HG02870 (cell line): ENCODE results near the gene DPYD.
A peak's percentile ranks its signal among the peaks of the same experiment; 100 is the strongest.

Experiments
- ATAC-seq: cut with Tn5 transposase; IDR thresholded peaks from one replicate; pipeline ENCODE4 v1.9.1; 2021; ENCODE audit warnings: mild to moderate bottlenecking, moderate library complexity; ENCODE audit not compliant: unreplicated experiment

DPYD gene

GRCh38 chr1:97792655-97793054, 128.2 kb downstream of the DPYD start:
- ATAC-seq = no peak

GRCh38 chr1:97791251-97791650, 129.6 kb downstream of the DPYD start:
- ATAC-seq = peak; percentile 92

GRCh38 chr1:97787231-97787630, 133.6 kb downstream of the DPYD start:
- ATAC-seq = no peak

- ATAC-seq = no peak
These were observed 136.2 kb downstream of the DPYD start for GRCh38 chr1:97784661-97785060.

GRCh38 chr1:97783751-97784150, 137.1 kb downstream of the DPYD start:
- ATAC-seq = no peak

- peak; percentile 66 for ATAC-seq
These were observed 139.0 kb downstream of the DPYD start for GRCh38 chr1:97781762-97782337.

GRCh38 chr1:97780884-97781283, 139.9 kb downstream of the DPYD start:
- ATAC-seq = peak; percentile 33

- no peak for ATAC-seq
These were observed 142.1 kb downstream of the DPYD start for GRCh38 chr1:97778718-97779117.

- ATAC-seq = no peak
These were observed 150.5 kb downstream of the DPYD start for GRCh38 chr1:97770376-97770775.

- ATAC-seq = no peak
These were observed 153.5 kb downstream of the DPYD start for GRCh38 chr1:97767381-97767780.

- ATAC-seq = no peak
These were observed 155.8 kb downstream of the DPYD start for GRCh38 chr1:97764991-97765390.

- ATAC-seq = no peak
These were observed 159.2 kb downstream of the DPYD start for GRCh38 chr1:97761637-97762036.

- no peak for ATAC-seq
These were observed 161.8 kb downstream of the DPYD start for GRCh38 chr1:97759078-97759477.

GRCh38 chr1:97758541-97759057, 162.2 kb downstream of the DPYD start:
- ATAC-seq = no peak

- no peak for ATAC-seq
These were observed 174.9 kb downstream of the DPYD start for GRCh38 chr1:97745912-97746311.

GRCh38 chr1:97744977-97745376, 175.9 kb downstream of the DPYD start:
- no peak for ATAC-seq

- ATAC-seq = no peak
These were observed 177.7 kb downstream of the DPYD start for GRCh38 chr1:97743129-97743528.

GRCh38 chr1:97740891-97741290, 179.9 kb downstream of the DPYD start:
- ATAC-seq = no peak

GRCh38 chr1:97739596-97740103, 181.2 kb downstream of the DPYD start:
- ATAC-seq = no peak

- ATAC-seq = no peak
These were observed 182.6 kb downstream of the DPYD start for GRCh38 chr1:97738270-97738669.

GRCh38 chr1:97730271-97730670, 190.6 kb downstream of the DPYD start:
- ATAC-seq = no peak

- no peak for ATAC-seq
These were observed 192.4 kb downstream of the DPYD start for GRCh38 chr1:97728436-97728835.

- no peak for ATAC-seq
These were observed 193.8 kb downstream of the DPYD start for GRCh38 chr1:97727029-97727428.
